ELR (cell line): ENCODE measurements around the gene TRPM2.

Experiments used
- DNase-seq: peaks from one replicate; pipeline ENCODE4 v3.0.0-alpha.2; 2015; ENCODE audit warnings: low read depth

Gene TRPM2

DNA sequence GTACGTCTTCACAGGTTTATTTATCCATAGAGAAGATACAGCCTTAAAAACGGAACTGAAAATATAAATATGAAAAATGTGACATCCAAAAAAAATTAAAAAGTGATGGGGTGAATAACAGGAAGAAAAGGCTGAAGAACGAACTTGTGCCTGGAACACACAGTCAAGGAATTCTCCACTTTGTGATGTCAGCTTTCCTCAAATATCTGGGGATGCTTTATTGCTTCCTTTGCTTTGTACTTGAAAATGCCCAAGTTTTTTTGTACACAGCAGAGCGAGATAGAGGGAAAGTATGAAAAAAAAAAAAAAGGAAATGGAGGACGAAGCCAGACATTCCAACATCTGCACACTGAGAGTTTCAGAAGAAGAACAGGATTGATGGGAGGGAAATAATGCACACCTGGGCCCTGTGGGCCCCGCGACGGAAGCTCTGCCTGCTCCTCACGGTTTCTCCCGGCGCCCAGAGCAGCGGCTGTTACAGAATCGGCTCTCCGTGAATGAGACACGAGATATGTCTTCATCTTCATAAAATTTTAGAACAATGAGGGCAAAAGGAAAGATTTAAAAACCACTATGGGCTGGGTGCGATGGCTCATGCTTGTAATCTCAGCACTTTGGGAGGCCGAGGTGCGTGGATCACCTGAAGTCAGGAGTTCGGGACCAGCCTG is 91.9 kb downstream of the TRPM2 start:
- DNase-seq: no peak

DNA sequence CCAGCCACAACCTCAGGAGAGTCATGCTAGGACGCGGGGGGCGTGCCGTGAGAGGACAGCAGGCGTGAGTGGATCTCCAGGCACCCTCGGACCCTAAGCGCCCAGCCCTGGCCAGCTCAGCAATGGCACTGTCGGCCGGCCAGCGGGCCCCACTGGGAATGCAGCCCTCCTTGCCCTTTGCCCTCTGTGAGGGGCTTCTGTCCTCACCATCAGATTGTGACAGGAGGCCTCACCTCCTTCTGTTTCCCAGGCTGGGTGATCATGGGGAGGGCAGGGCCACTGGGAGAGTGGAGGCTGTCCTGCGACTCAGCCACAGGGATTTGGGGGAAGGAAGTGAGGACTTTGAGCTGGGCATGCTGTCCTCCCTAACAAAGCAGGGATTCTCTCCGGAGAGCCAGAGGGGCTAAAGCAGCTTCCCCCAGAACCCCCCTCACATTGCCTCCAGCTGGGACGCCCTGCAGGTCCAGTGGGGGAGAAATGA is 95.3 kb downstream of the TRPM2 start:
- DNase-seq: no peak

DNA sequence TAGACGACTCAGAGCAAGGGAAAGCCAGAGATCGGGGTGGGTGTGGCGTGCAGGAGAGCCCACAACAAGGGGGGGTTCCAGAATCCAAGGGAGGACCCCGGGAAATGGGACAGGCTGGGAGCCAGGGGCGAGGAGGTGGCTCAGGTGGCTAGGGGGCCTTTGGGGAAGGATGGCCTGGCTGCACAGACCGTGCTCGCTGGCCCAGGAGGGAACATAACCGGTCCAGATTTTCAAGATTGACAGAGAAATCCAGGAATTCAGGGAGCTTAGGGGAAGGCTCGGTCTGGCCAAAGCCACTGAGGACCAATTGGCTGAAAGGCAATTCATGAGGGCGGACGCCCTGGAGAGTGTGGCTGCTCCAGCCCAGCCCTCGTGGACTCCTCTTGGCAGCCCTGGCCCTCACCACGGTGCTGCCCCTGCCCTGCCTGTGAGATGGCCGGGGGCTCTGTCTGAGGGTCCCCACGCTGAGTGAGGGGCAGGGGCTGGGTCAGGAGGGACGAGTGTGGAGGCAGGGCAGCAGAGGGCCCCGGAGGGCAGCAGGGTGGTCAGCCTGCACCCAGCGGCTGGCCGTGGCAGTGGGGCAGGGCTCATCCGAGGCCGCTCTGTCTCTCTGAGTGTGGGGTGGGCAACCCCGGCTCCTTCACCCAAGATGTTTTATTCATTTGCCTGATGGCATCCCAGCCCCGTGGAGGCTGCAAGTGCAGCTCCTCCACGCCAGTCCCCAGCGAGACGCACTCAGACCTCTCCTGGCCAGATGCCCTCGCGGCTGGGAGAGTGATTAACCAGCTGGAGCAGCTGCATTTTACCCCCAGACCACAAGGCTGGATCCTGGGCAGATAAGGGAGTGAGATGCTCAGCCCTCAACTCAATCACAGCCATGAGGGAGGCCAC is 96.3 kb downstream of the TRPM2 start:
- DNase-seq: no peak

DNA sequence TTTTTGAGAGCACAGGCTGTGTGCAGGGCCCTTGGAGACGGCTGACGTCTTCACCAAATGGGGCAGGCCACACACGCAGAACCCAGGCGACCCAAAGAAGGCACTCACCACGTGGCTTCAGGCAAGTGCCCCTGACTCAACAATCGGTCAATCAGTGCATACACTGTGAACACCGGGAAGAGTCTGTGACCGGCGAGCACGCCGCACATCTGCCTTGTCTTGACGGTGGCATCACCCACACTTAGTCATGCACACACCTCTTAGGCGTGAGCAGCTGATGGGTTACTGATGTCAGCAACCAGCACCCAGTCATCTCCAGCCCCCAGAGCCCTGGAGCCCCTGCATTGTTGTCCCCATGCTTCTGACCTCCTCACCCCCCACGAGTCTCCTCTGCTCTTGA is 97.0 kb downstream of the TRPM2 start:
- DNase-seq: no peak

DNA sequence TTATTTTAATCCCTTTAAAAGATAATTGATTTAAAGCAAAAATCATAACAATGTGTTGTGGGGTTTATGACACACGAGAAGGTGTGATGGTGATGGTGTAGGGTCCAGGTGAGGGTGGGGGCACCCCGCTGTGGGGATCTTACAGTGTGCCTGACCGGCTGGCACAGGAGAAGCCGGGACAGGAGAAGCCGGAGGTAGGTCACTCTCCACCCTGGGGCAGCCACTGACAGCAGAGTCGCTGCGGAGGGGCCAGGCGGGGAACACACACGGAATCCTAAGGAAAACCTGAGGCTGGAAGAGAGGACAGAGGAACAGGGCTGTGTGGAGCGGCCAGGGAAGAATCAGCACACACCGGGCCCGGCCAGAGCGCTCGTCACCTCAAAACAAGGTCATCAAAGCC is 97.6 kb downstream of the TRPM2 start:
- no peak for DNase-seq

DNA sequence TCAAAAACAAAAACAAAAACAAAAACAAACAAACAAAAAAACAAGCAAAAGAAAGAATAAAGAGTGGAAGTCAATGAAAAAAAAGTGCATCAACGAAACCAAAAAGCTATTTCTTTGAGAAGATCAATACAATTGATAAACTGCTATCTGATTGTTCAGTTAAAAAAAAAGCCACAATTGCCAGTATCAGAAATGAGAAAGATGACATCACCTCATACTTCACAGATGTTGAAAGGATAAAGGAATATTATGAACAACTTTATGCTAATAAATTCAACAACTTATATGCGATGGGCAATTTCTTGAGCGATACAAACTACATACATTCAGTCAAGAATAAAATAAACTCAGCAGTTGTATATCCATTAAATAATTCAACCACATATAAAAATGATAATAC is 99.7 kb downstream of the TRPM2 start:
- DNase-seq: no peak

DNA sequence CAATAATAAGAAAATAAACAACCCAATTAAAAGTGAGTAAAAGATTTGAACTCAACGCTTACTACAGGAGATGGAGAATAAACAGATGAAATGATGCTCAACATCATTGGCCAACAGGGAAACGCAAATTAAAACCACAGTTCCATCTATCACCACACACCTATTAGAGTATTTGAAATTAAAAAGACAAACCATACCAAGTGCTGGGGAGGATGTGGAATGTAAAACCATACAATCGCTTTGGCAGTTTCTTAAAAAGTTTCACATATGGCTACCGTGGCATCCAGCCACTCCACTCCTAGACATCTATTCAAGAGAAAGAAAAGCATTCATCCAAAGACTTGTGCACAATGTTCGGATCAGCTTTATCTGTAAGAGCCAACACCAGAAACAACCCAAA is 100.6 kb downstream of the TRPM2 start:
- DNase-seq: no peak

DNA sequence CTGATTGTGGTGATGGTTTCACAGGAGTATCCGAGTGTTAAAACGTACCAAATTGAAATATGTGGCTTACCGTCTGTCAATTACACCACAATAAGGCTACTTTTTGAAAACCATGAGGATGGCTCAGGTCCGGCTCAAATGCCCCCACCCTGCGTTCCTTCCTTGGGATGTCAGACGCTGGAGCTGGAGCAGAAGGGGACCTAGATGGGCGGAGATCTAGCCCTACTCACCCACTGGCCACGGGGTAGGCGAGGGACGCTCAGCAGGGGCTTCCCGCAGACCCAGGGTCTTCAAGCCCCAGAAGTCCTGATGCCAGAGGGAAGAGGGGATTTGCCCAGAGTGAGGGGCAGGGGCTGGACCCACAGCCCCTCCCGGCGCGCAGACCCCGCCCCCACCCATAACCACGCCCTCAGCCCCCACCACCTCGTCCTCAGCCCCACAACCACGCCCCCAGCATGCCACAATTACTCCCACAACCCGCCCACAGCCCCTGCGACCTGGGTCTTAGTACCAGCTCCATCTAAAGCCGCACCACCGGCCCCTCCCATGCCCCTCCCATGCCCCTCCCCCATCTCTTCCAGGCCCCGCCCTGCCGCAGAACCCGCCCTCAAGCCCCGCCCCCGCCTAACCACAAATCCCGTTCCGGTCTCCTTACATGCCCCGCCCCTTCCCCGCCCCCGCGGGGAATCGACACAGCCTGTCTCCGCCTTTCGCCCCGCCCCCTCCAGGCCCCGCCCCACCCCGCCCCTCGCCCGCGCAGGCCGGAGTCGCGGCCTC is 101.5 kb downstream of the TRPM2 start, which contains the start of gene LRRC3:
LRRC3 (plus strand) TSS at position 764 of the 777 bp plus-strand sequence. CDS start 1,135 bp downstream, outside the sequence.
- DNase-seq: peak; percentile 40

DNA sequence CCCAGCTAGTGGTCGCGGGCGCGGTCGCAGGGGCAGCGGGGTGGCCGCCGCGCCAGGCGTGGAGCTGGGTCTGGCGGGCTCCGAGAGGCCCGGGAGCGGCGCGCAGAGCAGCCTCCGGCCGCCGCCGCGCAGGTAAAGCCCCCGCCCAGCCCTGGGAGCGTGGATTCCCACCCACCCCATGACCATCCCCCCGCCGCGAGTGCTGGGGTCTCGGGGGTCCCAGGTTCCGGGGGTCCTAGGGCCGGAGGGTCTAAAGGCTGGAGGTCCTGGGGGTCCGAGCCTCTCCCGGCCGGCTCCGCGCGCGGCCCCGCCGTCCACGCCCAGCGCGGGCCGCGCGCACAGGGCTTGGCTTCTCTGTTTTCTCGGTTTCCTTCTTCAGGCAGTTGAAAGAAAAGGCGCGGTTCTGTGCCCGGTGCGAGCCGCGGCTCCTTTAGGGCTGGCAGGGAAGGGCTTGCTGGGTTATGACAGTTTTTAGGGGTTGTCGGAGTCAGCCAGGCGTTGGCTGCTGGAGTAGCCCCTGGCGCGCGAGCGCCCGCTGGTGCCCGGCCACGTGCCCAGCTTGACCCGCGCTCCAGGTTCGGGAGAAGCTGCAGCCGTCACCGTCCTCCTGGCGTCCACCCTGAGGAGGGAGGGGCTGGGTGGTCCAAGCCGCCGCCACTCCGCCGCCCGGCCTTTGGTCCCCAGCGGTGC is 102.2 kb downstream of the TRPM2 start:
- DNase-seq: peak; percentile 4

DNA sequence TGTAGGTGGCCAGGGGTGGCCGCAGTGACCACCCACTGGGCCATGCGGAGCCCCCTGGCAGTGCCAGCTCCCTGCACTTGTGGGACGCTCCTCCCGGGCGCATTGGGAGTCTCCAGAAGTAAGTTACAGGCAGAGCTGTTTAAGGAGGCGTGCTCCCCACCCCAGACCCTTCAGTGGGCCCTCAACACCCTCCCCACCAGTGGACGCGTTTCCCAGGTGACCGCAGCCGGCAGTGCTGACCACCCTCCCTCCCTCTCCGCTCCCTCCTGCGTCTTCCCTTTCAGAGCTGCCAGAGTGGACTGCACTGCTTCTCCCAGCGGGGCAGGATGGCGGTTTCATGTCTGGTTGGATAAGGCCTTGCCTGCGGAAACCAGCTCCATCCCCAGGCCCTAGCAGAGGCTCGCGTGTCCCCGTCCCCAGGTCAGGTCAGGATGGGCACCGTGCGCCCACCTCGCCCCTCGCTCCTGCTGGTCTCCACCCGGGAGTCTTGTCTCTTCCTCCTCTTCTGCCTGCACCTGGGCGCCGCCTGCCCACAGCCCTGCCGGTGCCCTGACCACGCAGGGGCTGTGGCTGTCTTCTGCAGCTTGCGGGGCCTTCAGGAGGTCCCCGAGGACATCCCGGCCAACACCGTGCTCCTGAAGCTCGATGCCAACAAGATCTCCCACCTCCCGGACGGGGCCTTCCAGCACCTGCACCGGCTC is 102.9 kb downstream of the TRPM2 start:
- no peak for DNase-seq

DNA sequence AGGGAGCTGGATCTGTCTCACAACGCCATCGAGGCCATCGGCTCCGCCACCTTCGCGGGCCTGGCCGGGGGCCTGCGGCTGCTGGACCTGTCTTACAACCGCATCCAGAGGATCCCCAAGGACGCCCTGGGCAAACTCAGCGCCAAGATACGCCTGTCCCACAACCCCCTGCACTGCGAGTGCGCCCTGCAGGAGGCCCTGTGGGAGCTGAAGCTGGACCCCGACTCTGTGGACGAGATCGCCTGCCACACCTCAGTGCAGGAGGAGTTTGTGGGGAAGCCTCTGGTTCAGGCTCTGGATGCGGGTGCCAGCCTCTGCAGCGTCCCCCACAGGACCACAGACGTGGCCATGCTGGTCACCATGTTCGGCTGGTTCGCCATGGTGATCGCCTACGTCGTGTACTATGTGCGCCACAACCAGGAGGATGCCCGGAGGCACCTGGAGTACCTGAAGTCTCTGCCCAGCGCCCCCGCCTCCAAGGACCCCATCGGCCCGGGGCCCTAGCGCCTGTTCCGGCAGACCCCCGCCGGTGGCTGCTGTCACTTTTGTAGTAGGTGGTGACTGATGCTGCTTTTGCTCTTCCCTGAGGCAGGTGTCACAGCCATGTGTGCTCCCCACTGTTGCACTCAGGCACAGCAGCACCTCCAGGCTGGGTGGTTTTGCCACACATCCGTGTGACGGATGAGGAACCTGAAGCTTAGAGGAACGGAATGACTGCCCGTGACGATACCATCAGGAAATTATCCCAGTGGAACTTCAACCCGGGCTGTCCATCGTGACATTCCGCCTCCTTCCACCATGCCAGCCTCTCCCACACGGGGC is 103.7 kb downstream of the TRPM2 start:
- no peak for DNase-seq

DNA sequence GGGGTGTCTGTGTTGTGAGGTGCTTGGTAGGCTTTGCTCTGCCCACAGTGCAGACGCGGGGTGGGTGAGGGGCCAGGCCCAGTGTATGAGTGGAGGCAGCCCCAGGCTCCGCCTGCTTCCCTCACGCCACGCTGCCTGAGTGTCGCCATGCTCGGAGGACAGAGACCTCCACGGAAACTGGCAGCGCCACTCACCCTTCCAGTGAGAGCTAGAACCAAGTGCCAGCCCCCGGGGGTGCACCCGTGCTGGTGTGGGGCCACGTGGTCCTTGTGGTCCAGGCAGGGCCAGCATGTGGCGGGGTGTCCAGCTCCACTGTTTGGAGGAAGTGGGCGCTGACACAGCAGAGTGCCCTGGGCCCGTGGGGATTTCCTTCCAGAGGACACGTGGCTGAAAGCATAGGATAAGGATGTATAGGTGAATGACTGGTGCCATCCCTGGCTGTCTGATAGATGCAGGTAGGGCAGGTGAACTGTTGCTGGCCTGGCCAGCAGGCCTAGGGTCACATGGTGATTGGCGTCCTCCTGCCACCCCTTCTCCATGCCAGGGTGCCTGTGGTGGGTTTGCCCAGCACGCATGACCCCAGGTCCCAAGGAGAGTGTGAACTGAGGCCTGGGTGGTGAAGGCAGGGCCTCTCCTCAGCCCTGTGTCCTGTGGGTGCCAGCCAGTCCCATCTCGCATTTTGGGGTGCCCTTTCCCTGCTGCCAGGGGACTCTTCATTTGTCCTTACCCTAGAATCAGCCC is 105.7 kb downstream of the TRPM2 start:
- DNase-seq: no peak

DNA sequence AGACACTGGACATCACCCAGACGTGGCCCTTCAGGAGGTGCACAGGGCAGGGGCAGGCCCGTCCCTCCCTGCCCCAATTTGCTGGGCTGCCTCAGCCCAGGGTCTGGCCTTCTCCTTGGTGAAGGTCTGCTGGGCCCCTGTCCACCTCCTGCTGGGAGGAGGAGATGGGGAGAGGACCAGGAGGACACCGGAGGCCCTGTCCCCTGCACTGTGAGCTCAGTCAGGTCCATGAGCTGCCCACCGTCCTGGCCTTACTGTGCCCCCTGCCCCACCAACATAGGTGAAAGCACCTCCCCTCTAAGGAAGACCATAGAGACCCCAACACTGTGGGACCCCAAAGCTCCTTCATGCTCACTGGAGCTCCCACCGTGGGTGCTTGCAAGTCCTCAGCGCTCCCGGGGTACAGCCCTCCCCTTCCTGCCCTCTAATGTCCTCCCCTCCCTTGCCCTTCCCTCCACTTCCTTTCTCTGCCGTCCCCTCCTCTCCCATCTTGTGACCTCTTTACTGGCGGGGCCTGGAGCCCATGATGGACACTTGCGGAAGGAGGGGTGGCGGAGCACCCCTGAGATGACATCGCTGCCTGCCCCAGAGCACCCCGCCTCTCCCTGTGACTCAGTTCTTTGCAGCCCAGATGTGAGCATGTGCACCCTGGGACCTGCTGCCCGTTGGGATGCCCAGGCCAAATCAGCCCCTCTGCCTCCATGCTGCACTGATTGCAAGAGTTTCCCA is 106.5 kb downstream of the TRPM2 start:
- no peak for DNase-seq

DNA sequence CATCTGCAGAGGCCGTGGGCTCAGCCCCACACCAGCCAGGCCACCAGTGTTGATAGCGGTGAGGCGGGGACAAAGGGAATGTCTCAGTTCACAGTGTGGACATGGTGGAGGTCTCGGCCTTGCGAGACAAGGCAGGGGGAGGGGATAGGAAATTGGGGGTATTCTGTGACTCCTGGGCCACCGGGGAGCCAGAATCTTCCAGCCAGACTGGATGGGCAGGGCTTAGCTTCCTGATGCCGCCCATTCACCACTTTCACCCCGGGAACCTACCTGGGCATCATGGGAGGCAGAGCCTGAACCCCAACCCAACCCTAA is 107.0 kb downstream of the TRPM2 start:
- DNase-seq: no peak

DNA sequence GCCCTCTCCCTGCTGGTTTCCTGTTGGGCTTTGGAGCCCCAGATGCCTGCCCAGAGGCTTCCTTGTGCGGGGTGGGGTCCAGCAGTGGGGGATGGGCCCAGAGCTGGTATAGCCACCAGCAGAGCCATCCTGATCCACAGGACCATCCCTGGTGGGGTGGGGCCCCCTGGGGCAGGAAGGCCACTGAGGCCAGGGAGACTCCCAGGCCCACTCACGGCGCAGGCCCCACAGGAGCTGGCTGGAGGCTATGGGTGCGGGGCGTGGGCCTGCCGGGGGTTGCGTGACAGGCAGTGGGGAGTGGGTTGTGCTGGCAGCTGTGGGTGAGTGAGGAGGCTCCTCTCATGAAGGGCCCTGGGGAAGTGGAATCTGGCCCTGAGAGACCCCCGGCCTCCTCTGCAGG is 107.6 kb downstream of the TRPM2 start:
- no peak for DNase-seq

DNA sequence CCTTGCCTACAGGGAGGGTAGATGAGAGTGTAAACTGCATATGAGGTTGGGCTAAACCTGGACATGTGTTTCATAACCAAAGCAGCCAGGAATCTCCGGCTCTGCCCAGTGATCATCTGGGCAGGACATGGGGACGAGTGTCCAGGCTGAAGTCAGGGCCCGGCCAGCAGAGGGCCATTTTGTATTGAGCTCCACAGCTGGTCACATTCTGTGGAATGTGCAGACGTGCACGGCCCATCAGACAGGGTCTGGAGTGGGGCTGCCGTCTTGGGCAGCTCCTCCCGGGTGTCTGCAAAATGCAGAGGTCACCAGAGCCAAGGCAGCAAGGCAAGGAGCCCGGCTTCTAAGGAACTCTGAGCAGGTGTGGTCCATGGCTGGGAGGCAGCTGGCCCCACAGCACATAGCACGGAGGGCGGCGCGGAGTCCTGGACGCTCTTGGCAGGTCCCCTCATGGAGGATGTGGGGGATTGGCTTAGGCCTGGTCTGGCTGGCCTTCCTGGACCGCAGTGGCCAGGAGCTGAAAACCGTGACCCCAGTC is 108.1 kb downstream of the TRPM2 start:
- DNase-seq: no peak

DNA sequence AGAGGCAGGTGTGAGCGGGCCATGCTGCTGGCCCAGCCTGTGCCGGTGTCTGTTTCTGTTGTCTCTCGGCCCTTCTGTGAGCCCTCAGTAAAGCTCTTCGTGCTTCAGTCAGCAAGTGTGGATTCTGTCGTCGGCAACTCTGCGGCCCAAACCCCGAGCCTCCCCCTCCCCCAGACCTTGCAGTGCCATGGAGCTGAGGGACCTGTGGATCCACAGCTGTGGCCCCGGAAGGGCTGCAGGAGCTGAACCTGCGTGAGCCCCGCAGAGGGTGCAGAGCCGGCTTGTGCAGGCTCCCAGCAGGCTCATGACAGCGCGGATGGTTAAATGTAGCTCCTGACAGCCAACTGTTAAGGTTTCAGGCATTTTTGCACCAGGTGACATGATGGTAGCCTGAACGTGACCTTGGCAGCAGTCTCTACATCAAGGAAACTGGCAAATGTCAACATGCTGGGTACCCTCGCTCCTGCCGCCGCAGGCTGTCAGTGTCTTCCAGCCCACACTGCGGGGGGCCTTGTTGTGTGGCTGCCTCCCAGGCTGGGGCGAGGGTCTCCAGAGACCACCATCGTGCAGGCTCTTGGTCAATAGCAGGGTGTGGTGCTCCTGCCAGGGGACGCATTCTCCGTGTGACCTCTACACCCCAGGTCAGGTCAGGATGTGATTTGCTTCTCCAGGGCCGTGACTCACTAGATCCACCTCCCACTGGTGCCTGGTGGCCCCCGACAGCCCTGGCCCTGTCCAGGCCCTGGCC is 108.8 kb downstream of the TRPM2 start:
- DNase-seq: no peak

DNA sequence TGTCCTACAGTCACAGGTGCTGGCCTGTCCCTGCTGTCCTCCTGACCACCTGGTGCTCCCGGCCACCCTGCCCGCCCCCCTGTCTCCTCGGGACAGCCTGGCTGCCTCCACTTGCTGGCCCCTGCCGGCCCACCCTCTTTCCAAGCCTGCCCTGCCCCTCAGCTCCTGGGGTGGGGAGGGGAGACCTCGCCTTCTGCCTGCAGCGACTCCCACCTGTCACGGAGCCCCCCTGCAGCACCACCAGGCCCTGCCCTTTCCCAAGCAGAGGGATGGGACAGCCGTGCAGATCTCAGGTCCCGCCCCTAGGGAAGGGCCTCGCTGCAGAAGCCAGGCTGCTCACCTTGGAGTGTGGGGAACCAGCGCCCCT is 109.4 kb downstream of the TRPM2 start:
- DNase-seq: no peak
